DOHH2 (cell line): ENCODE measurements around the gene MYO18B.

Experiments
- H3F3A ChIP-seq: fragments of 200-600 bp; sonication (generic), shearing (Covaris generic); 2 replicates; pipeline ENCODE4 v1.6.0; 2016; ENCODE audit warnings: antibody characterized with exemption, mild to moderate bottlenecking; ENCODE audit not compliant: control insufficient read depth, insufficient read depth
- H3K27ac ChIP-seq: fragments of 200-600 bp; sonication (generic); 2 replicates; pipeline ENCODE4 v1.5.1; 2014; ENCODE audit warnings: low read depth, mild to moderate bottlenecking, low read length, moderate library complexity
- H3K27me3 ChIP-seq: fragments of 200-600 bp; sonication (generic); 2 replicates; pipeline ENCODE4 v1.6.1; 2014; ENCODE audit warnings: mild to moderate bottlenecking, low read length, mixed read lengths; ENCODE audit not compliant: control insufficient read depth
- H3K36me3 ChIP-seq: fragments of 200-600 bp; sonication (generic); 2 replicates; pipeline ENCODE4 v1.6.1; 2014; ENCODE audit warnings: mild to moderate bottlenecking, low read length, moderate library complexity, mixed read lengths; ENCODE audit not compliant: control insufficient read depth
- H3K4me1 ChIP-seq: fragments of 200-600 bp; sonication (generic); 2 replicates; pipeline ENCODE4 v1.6.1; 2014; ENCODE audit warnings: mild to moderate bottlenecking, low read length, mixed read lengths; ENCODE audit not compliant: control insufficient read depth
- H3K4me2 ChIP-seq: fragments of 200-600 bp; sonication (generic); 2 replicates; pipeline ENCODE4 v1.6.0; 2014; ENCODE audit warnings: mild to moderate bottlenecking, low read length, moderate library complexity
- H3K4me3 ChIP-seq: fragments of 200-600 bp; sonication (generic); 2 replicates; pipeline ENCODE4 v1.5.1; 2014; ENCODE audit warnings: mild to moderate bottlenecking, low read length, mixed read lengths
- H3K79me2 ChIP-seq: fragments of 200-600 bp; sonication (generic); 2 replicates; pipeline ENCODE4 v1.6.1; 2014; ENCODE audit warnings: mild to moderate bottlenecking, low read length, mixed read lengths; ENCODE audit not compliant: control insufficient read depth
- H3K9me2 ChIP-seq: fragments of 200-600 bp; sonication (generic); replicated peaks from 2 replicates; pipeline ENCODE4 v1.6.1; 2014; ENCODE audit warnings: mild to moderate bottlenecking, low read length, mixed read lengths; ENCODE audit not compliant: control insufficient read depth
- H3K9me3 ChIP-seq: fragments of 200-600 bp; sonication (generic); 2 replicates; pipeline ENCODE4 v1.6.1; 2014; ENCODE audit warnings: antibody characterized with exemption, low read length, mixed read lengths; ENCODE audit not compliant: control insufficient read depth, insufficient read depth
- H4K20me1 ChIP-seq: fragments of 200-600 bp; sonication (generic); 2 replicates; pipeline ENCODE4 v1.6.0; 2014; ENCODE audit warnings: low read depth, mild to moderate bottlenecking, antibody characterized with exemption, low read length, moderate library complexity; ENCODE audit not compliant: control insufficient read depth, insufficient read depth
- EZH2phosphoT487 ChIP-seq: fragments of 200-600 bp; sonication (generic); IDR thresholded peaks from 2 replicates; pipeline ENCODE4 v1.6.1; 2017; ENCODE audit warnings: borderline replicate concordance, mild to moderate bottlenecking, antibody characterized with exemption, low read length, moderate library complexity, mixed read lengths
- TF ChIP-seq, protein P1 (sequence below): fragments of 200-600 bp; sonication (generic); IDR thresholded peaks from one replicate; pipeline ENCODE4 v1.5.1; 2014; ENCODE audit warnings: antibody characterized with exemption, mild to moderate bottlenecking, low read depth, low read length; ENCODE audit not compliant: poor library complexity, severe bottlenecking

The MYO18B gene

DNA sequence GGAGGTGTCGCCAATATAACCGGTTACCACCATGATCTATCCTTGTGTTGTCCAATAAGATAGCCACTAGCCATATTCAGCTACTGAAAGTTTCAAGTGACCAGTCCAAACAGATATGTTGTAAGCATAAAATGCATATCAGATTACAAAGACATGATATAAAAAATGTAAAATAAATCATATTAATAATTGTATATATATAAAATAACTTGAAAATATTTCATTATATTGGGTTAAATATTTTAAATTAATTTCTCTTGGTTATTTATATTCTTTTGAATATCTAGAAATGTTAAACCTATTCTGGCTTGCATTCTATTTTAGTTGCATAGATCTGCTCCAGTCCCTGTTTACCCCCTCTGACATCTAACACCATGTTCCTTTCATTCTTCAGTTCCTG lies 305.5 kb downstream of the MYO18B start:
- Histone ChIP-seq H3F3A (no peaks in the 10 kb centered on the region), H3K79me2 (no peaks in the 10 kb centered on the region), H3K9me2 (no peaks in the 10 kb centered on the region), H4K20me1 (no peaks in the 10 kb centered on the region), H3K36me3 (no peaks in the 10 kb centered on the region), H3K27ac (no peak overlapping the region), H3K4me3 (no peak overlapping the region), H3K27me3 (peaks cover 11% of the 10 kb centered on the region), H3K9me3 (no peaks in the 10 kb centered on the region), H3K4me1 (no peaks in the 10 kb centered on the region), H3K4me2 (no peak overlapping the region)
- no peak for TF ChIP-seq EZH2phosphoT487
- TF ChIP-seq, protein P1, sequence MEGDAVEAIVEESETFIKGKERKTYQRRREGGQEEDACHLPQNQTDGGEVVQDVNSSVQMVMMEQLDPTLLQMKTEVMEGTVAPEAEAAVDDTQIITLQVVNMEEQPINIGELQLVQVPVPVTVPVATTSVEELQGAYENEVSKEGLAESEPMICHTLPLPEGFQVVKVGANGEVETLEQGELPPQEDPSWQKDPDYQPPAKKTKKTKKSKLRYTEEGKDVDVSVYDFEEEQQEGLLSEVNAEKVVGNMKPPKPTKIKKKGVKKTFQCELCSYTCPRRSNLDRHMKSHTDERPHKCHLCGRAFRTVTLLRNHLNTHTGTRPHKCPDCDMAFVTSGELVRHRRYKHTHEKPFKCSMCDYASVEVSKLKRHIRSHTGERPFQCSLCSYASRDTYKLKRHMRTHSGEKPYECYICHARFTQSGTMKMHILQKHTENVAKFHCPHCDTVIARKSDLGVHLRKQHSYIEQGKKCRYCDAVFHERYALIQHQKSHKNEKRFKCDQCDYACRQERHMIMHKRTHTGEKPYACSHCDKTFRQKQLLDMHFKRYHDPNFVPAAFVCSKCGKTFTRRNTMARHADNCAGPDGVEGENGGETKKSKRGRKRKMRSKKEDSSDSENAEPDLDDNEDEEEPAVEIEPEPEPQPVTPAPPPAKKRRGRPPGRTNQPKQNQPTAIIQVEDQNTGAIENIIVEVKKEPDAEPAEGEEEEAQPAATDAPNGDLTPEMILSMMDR, result no peak

- H3F3A ChIP-seq, result no peaks in the 10 kb centered on the region
- H3K27me3 ChIP-seq, result peaks cover 11% of the 10 kb centered on the region
- no peaks in the 10 kb centered on the region for H3K36me3 ChIP-seq
- no peaks in the 10 kb centered on the region for H3K79me2 ChIP-seq
- H3K27ac ChIP-seq, result no peak overlapping the region
- no peaks in the 10 kb centered on the region for H3K4me1 ChIP-seq
- TF ChIP-seq EZH2phosphoT487, result no peak
- TF ChIP-seq, protein P1, result no peak
- no peaks in the 10 kb centered on the region for H3K9me2 ChIP-seq
- H3K4me3 ChIP-seq, result no peak overlapping the region
- no peak overlapping the region for H3K4me2 ChIP-seq
- H3K9me3 ChIP-seq, result no peaks in the 10 kb centered on the region
- no peaks in the 10 kb centered on the region for H4K20me1 ChIP-seq
Measured at GRCh38 chr22:26047920-26048319, 305.9 kb downstream of the MYO18B start.

- Histone ChIP-seq H3K27ac (no peak overlapping the region), H3K4me1 (no peaks in the 10 kb centered on the region), H3K4me3 (no peak overlapping the region), H3K4me2 (no peak overlapping the region), H3F3A (no peaks in the 10 kb centered on the region), H3K9me3 (no peaks in the 10 kb centered on the region), H3K27me3 (peaks cover 18% of the 10 kb centered on the region), H3K79me2 (no peaks in the 10 kb centered on the region), H3K36me3 (no peaks in the 10 kb centered on the region), H3K9me2 (no peaks in the 10 kb centered on the region), H4K20me1 (no peaks in the 10 kb centered on the region)
- TF ChIP-seq EZH2phosphoT487, result no peak
- TF ChIP-seq, protein P1, result no peak
Measured at GRCh38 chr22:26050079-26050478, 308.1 kb downstream of the MYO18B start.
